Activated CD4-positive, CD25-positive, alpha-beta regulatory T cell treated with anti-CD3 and anti-CD28 coated beads, Interleukin-2, amount 50 U/mL, for 24 hours (primary cell): Measurements from ENCODE around the gene CYBC1.
"Not testable (repeated sequence)": the region's sequence is repeated elsewhere in the genome, so short reads cannot be mapped to it uniquely, and the experiment has no call there.

Experiments
- ATAC-seq, 2 donors: fragments of 150-1000 bp; cut with Tn5 transposase; one replicate each; pipeline ENCODE4 v1.10.0; 2021; ENCODE audit warnings: mild to moderate bottlenecking in 1 of 2, moderate library complexity in 1 of 2

Gene CYBC1

DNA sequence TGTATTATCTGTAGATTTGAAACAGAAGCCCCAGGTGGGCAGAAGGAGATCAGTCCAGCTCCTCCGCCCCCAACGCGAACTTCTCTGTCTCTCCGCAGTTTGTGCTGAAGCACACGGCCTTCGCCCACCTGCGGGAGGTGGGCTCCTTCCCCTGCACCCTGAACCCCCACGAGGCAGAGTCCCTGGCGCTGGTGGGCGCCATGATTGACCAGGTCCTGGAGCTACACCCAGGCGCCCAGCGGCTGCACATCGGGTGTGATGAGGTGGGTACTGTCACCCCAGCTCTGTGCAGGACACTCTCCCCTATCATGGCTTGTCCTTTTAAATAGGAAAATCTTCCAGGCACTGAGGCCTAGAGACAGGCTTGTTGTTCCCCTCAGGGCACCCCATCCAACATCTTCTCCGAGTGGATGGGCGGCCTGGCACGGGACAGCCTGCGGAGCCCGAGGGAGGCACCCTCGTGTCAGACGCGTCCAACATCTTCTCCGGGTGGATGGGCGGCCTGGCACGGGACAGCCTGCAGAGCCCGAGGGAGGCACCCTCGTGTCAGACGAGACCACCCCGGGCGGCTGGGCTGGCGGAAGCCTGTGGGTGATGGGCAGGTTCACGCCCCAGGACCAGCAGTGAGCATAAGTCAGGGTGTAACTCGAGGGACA is 16.9 kb downstream of the CYBC1 start:
- no peak for ATAC-seq

DNA sequence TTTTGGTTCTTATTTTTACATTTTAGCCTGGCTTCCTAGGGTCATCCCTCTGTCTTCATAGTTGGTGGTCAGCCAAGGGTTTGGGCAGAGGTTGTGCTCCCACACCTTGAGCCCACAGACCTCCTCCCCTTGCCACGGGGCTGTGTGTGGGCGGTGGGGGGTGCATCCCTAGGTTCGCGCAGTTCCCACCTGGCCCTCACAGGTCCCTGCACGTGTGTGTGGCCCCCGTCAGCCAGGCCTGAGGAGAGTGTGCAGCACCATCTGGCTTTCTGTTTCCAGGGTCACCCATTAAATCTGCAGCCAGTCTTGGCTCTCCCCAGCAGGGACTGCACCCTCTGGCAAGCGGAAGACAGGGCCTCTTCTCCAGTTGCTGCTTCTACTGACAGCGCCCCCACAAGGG is 18.5 kb downstream of the CYBC1 start:
- no peak for ATAC-seq

DNA sequence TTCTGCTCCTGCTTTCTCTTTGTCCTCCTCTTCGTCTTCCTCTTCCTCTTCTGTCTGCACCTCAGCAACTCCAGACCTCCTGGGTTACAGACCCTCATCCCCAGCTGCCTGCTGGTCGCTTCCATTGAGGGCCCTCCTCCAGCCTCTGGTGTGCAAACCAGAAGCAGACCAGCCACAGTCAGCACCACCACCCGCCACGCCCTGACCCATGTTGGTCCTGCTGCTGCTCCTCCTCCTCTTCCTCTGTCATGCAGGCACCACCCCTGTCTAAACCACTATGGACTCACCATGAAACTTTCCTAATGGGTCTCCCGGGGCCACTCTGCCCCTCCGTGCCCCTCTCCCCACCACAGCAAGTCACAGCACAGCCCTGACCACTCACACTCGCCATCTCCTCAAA is 20.7 kb downstream of the CYBC1 start:
- no peak for ATAC-seq

DNA sequence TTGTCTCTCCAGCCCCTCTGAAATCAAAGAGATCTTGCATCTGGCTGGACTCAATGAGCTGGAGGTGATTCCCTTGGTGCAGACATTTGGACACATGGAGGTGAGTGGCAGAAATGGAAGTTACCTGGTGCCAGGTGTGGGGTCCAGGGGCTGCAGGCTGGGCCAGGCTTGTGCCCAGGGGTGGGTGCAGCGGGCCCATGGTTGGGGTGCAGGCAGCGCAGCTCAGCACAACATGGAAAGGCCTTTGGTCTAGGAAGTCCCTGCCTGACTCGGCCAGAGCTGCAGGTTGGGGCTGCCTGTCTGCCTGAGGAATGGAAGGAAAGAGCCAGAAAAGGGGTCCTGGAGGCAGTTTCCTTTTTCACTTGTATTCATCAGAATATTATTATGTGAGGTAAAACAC is 22.0 kb downstream of the CYBC1 start:
- ATAC-seq: no peak

DNA sequence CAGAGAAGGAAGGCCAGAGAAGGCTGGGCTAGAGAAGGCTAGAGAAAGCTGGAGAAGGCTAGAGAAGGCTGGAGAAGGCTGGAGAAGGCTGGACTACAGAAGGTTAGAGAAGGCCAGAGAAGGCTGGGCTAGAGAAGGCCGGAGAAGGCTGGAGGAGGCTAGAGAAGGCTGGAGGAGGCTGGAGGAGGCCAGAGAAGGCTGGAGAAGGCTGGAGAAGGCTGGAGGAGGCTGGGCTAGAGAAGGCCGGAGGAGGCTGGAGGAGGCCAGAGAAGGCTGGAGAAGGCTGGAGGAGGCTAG is 25.7 kb downstream of the CYBC1 start:
- ATAC-seq: no peak

DNA sequence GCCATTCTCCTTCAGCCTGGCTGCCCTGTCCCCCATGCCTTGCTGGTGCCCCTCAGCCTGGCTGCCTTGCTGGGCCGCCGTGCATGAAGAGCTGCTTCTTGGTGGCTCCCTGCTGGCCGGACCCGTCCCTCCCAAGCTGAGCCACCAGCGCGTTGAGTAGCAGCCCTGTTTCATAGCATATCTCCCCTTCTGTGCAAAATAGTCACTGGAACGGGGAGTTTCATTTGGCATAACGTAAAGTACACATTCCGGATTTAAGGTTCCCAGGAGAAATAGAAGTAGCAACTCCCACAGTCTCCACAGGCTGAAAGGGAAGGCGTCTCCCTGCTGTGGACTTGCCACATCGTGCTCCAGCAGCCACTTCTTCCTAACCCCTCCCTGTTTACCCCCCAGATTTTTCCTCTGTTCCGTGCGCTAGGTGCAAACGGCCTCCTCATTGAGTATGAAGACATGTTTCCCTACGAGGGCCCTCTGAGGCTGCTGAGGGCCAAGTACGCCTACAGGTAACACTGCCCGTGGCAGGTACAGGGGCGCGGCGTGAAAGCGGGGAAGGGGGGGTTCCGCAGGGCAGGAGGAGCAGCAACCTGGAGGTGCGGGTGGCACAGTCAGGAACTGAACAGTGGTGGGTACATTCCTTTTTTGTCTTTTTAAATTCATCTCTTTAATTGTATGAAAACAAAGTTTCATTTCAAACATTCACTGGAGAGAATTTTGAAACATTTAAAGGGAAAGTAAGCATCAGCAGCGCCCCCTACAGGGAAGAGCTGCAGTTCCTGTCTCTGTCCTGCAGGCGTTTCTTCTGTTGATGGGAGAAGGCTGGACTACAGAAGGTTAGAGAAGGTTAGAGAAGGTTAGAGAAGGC is 26.3 kb downstream of the CYBC1 start:
- ATAC-seq: peak in 1 of 2 donors; percentile 43

DNA sequence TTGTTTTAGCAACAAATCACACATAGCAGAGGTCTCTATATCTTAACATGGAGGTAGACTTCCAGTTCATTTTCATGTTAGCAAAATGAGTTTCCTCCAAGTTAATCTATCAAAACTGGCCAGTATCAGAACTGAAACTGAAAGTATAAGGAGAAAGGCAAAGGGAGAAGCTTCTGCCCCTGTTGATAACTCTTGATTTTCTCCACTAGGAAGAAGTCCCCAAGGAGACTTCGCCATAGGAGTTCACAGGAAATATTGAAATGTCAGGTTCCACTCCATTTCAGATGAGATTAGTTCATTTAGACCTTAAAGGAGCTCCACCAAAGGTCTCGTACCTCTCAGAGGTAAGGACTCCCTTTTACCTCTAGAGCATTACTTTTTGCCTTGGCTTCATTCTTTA is 31.0 kb downstream of the CYBC1 start:
- ATAC-seq: no peak

DNA sequence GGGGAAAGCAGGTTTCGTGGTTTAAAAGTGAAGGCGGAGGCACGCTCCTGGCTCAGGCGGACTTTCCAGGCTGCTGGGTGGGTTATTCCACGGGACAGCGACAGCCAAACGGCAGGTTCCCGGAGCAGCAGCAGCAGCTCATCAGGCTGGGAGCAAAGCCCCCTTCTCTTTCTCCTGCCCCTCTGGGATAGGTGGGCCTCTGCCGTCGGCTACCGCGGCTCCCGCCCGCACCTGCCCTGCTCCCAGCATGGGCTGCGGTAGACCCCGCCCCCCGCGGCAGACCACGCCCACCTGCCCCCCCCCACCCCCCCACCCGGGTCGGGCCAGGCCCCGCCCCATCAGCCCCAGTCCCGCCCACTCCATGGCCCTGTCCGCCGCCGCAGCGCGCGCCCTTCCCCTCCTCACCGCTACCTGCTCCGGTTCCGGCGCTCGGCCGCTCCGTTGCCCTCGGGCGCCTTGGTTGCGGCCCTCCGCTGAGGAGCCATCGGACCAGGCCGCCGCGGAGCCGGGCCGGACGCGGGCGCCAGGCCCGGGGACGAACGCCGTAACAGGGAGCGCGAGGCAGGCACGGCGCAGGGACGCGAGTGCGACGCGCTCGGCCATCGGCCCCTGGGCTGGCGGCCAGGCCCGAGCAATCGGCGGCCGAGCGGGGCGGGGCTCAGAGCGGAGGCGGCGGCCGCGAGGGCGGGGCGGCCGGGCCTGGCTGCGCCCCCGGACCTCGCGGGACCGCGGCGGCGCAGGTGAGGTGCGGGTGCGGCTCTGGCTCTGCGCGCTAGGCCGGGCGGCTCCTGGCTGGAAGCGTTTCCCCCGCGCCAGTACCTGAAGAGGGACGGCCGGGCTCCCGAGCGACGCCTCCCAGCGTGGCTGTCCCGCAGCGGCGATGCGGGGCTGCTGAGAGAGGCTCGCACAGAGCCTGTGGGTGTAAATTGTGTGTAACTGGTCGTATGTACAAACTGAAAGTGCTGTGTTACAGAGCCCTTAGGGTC is 32.3 kb downstream of the CYBC1 start, which contains the start of the genes HEXD and OGFOD3:
Gene HEXD, plus strand, starts transcription at position 347 of the 986 bp plus-strand sequence. CDS start 1,453 bp downstream, outside the sequence.
Gene OGFOD3, minus strand, starts transcription at position 586 of the 986 bp plus-strand sequence. Its CDS starts 101 bp downstream, at position 485.
- ATAC-seq: peak; percentile 85 to 87

DNA sequence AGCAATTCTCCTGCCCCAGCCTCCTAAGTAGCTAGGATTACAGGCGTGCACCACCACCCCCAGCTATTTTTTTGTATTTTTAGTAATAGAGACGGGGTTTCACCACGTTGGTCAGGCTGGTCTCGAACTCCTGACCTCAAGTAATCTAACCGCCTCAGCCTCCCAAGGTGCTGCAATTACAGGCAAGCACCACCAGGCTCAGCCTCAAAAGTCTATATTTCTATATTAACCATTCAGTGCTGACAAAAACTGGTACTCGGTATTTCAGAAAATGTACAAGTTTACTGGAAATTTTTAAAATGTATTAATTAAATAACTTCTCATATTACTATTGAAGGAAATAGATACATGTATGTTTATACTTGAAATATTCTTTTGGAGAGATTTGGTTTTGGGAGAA is 33.8 kb downstream of the CYBC1 start:
- no peak for ATAC-seq

DNA sequence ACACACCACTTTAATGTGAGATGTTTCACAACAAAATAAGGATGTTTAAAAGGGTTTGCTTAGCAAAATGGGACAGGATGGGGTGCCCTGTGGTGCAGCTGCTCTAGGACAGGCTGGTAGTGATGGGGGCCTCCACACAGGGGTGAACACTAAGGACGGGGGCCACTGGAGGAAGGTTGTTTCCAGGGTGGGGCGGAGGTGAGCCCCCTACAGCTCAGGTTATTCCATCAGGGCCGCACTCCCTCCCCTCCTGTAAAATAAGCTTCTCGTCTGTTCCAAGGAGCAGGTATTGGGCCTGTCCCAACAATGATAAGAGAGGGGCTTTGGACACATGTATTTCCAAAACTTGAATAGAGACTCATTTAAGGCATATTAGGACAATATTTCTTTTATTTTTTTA is 34.3 kb downstream of the CYBC1 start:
- no peak for ATAC-seq

DNA sequence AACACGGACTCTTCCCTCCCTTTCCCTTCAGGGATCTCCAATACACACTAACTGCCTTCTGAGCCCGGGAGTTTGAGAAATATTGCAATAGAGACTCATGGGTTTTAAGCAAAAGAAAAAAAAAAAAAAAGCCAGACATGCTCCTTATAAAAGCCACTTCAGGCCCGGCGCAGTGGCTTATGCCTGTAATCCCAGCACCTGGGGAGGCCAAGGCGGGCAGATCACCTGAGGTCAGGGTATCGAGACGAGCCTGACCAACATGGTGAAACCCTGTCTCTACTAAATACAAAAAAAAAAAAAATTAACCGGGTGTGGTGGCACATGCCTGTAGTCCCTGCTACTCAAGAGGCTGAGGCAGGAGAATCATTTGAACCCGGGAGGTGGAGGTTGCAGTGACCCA is 34.8 kb downstream of the CYBC1 start:
- ATAC-seq: no peak

DNA sequence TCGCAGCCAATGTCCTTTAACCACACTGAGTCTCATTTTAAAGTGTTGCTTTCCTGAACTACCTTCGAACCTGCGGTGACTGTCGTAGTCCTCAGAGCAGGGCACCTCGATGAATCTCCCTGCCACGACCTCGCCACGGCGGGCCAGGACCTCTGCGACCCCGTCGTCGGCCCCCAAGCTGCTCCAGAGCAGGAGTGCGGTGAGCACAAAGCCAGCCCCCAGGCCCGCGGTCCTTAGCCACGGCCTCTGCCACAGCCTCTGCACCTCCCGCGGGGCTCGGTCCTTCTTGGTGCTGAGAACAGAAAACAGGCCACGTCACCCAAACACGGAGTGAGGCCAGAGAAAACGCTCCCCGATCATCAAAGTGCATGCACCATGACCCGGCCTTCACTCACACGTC is 35.2 kb downstream of the CYBC1 start:
- no peak for ATAC-seq

DNA sequence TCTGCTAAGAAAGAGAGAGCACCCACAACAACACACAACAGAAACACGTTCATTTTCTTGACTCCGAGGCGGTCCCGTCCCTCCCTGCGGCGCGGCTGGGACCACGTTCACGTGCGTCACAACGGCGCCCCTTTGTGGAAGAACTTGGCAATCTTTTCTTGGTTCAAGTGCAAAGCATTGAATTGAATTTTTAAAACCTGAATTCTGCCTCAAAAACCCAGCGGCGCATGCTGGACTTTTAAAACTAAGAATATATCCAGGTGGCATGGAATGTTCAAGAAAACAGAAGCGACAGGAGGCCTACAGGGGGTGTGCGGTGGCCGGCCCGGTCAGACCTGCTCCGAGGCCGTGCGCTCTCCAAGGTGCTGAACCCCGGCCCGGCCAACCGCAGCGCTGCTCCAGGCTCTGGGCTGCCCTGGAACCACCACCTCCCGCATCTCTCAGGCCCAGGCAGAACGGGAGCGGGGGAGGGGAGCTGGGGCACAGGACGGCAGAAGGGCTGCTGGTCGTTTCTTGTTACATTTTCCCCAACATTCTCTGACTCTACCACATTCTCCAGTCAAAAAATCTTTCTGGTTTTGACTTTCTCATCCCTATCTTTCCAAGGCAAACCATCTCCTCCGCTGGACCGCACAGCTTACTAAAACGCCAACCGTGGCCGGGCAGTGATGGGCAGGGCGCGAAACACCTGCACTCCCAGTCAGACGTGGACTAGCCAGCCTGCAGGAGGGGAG is 35.8 kb downstream of the CYBC1 start:
- peak; percentile 27 to 37 for ATAC-seq

DNA sequence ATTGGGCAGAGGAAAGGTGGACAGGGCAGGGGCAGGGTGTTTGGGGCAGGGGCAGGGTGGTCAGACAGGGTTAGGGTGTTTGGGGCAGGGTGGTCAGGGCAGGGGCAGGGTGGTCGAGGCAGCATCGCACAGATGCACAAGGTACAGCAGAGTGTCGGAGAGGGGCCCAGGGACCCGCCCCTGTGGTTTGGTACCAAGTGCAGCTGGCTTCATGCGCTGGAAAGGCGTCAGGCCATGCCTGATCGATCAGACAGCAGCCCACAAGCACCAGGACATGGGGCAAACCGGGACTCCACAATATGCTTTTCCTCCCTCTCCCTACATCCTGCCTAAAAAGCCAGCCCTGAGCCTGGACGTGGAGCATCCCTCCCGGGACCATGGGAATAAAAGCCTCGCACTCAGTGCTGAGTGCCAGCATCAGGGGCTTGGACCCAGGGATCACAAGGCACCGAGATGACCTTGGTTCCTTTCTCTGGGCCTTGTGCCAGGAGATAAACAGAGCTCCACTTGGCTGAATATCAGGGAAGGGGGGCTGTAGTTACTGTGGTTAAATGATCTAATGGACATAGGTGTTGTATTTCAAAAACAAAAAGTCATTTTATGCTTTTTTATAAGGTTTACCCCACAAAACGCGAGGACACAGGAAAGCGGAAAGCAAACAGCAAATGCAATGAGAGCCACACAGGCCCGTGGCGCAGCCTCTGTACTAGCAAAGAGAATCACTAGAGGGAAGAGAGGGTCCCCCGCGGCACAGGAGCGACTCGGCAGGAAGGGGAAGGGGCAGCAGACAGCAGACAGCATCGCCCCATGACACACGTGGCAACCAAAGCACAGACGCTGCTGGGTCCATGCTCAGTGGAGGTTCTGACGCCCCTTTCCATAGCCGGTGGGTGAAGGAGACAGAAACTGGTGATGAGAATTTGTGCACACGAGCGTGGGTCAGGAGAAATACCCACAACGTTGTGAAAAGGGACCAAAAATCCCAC is 37.7 kb downstream of the CYBC1 start:
- no peak for ATAC-seq

DNA sequence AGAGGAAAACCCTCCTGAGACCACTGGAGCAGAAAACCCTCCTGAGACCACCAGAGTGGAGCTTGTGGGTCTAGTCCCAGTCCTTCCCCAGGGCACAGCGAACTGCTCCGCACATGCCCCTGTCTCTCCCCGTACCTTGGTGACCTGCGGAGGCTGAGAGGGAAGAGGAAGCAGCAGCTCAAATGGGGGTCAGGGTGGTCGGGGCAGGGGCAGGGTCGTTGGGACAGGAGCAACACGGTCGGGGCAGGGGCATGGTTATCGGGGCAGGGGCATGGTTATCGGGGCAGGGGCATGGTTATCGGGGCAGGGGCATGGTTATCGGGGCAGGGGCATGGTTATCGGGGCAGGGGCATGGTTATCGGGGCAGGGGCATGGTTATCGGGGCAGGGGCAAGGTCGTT is 38.5 kb downstream of the CYBC1 start:
- not testable (repeated sequence) for ATAC-seq

DNA sequence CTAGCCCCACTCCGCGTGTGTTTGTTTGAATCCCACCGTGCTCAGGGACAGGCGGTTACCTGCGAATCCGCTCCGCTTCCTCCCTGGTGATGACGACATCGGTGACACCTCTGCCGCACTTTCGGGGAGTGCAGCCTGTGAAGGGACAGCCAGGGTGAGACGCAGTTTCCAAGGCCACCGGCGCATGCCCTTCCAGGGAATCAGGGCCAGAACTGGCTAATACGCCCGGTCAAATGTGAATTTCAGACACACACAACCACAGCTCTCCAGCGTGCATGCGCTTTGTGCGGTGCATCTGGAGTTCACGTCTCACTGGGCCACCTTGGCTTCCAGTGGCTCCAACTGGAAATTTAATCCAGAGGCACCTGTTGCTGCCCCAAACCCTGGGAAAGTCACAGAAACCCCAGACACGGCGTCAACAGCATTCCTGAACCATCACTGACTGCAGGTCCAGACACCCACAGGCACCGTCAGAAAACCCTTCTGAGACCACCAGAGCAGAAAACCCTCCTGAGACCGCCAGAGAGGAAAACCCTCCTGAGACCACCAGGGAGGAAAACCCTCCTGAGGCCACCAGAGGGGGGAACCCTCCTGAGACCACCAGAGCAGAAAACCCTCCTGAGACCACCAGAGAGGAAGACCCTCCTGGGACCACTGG is 39.0 kb downstream of the CYBC1 start:
- ATAC-seq: no peak

DNA sequence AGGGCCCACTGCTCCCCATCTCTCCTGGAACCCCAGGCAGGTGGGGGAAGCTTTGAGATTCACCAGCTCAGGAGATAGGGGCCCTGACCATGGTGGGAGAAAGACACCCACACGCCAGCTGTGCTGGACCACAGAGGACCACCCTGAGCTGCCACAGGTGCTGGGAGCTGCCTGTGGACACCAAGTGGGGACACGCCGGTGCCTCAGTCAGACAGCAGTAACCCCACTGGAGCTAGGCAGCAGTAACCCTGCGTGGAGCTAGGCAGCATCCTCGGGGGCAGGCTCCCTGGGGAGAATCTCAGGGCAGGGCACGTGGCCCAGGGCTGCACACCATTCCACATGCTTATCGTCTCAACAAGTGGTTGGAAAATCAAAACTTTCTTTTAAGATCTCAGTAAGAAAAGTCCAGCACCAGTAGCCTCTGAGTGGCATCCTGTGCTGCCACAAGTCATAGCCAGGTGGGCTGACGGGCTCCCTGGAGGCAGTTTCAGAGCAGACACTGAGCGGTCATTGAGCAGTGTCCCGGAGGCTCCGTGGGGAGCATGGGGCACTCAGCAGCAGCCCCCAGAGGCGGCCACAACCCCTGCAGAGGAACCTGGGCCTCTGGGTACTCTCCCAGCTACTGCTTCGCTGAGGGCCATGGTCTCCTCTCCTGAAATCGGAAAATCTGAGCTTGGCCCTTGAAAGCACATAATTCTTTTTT is 40.4 kb downstream of the CYBC1 start:
- no peak for ATAC-seq

DNA sequence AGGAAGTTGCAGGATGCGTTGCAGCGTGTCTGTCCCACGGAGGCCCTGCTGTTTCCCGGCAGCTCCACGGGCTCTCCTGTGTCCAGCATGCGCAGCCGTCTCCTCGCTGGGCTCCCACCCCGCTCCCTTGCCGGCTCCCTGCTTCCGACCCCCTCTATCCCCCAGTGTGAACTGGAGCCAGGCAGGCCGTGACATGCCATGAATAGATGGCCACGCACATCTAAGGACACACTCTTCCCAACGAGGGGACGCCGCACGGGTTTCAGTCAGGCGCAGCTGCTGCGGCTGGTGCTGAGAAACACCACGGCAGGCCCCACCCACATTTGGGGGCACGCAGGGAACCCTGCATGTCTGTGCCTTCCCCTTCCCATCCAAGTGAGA is 41.6 kb downstream of the CYBC1 start:
- ATAC-seq: no peak

DNA sequence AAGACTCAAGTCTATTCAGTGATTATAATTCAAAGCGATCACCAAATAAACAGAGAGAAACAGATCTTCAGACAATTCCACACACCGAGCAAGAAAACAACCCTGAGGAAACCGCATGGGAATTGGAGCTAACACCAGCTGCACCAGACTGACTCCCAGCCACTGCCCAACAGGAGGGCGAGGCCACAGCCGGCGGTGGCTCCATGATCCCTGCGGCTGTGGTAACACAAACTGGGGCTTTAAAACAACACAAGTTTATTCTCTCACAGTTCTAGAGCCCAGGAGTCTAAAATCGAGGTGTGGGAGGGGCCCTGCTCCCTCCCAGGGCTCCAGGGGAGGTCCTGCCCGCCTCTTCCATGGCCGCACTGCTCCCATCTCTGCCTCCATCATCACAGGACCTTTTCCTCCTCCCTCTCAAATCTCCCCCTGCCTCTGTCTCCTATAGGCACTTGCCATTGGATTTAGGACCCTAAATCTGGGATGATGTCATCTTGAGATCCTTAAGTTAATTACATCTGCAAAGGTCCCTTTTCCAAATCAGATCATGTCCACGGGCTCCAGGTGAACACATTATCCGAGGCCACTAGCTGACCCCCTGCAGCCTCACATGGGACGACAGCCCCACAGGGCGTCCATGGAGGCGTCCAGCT is 42.1 kb downstream of the CYBC1 start:
- no peak for ATAC-seq
